Measurements from ENCODE around the gene CBLL1.

GRCh38 chr7:107773027-107773426 lies 29.1 kb downstream of the CBLL1 start:
- TF ChIP-seq CTCF (conservative IDR thresholded peaks at IDR 0.05; ENCODE audit: low read depth, low read length), result no peak
- no peak for TF ChIP-seq EZH2 (IDR thresholded peaks at IDR 0.05; ENCODE audit: low read length, unreplicated experiment)
